H1 (cell line): Measurements from ENCODE around the gene RPS6KA2. TPM values are rescaled to one million over a fixed set of nuclear protein-coding genes. Genes with fewer than 3 reads are reported as not detected.

ENCODE experiments used
- CTCF ChIA-PET: fragments of 300-600 bp; sonication (Branson Sonifier 250); formaldehyde crosslinking; loops from one replicate; lab custom pipeline; 2021; ENCODE audit not compliant: partially characterized antibody; lab: Charles Lee
- POLR2A ChIA-PET: fragments of 300-600 bp; sonication (Branson Sonifier 250); formaldehyde crosslinking; loops from one replicate; lab custom pipeline; 2021; ENCODE audit warnings: inconsistent platforms; ENCODE audit not compliant: partially characterized antibody; lab: Charles Lee
- DNase-seq, 2 experiments: peaks; one replicate each; pipeline versions ENCODE4 v3.0.0 to v3.0.0-alpha.2; 2010 to 2022; ENCODE audit warnings: low spot score in 2 of 2, low read depth in 1 of 2, mixed read lengths in 1 of 2
- FAIRE-seq: peaks from 2 replicates; lab custom pipeline; 2011; peaks lifted over from hg19 to GRCh38; lab: Jason Lieb, UNC
- H2AFZ ChIP-seq: 2 replicates; pipeline ENCODE4 v1.8.1; 2012; ENCODE audit warnings: low read length, inconsistent platforms
- H2AK5ac ChIP-seq: 2 replicates; pipeline ENCODE4 v1.6.1; 2013; ENCODE audit warnings: low read depth, low read length
- H2BK120ac ChIP-seq: replicated peaks from 2 replicates; pipeline ENCODE3; 2013; ENCODE audit warnings: low read depth, low read length, inconsistent platforms
- H2BK12ac ChIP-seq: 2 replicates; pipeline ENCODE4 v1.6.1; 2013; ENCODE audit warnings: low read depth, low read length
- H2BK15ac ChIP-seq: 2 replicates; pipeline ENCODE4 v1.6.1; 2013; ENCODE audit warnings: low read length
- H2BK20ac ChIP-seq: 2 replicates; pipeline ENCODE4 v1.6.1; 2013; ENCODE audit warnings: low read length
- H2BK5ac ChIP-seq: 2 replicates; pipeline ENCODE4 v1.6.1; 2013; ENCODE audit warnings: low read depth, low read length
- H3K14ac ChIP-seq: 2 replicates; pipeline ENCODE4 v1.6.1; 2013; ENCODE audit warnings: inconsistent platforms; ENCODE audit not compliant: insufficient read length
- H3K18ac ChIP-seq: 2 replicates; pipeline ENCODE4 v1.6.1; 2013; ENCODE audit warnings: low read length; ENCODE audit errors: extremely low read depth
- H3K23ac ChIP-seq: 2 replicates; pipeline ENCODE4 v1.6.1; 2013; ENCODE audit warnings: inconsistent platforms; ENCODE audit not compliant: insufficient read length
- H3K23me2 ChIP-seq: 2 replicates; pipeline ENCODE4 v1.6.1; 2013; ENCODE audit warnings: low read depth, low read length
- H3K27ac ChIP-seq: 2 replicates; pipeline ENCODE4 v1.6.1; 2011; ENCODE audit warnings: low read depth, low read length, inconsistent platforms
- H3K27me3 ChIP-seq, 4 experiments: replicated peaks in 1 of 4; 1 replicate in 1 of 4; 2 replicates in 3 of 4; pipeline versions ENCODE4 v1.6.1 to v1.8.1; 2011 to 2013; ENCODE audit warnings: low read length in 3 of 4, mild to moderate bottlenecking in 3 of 4, inconsistent platforms in 2 of 4, mixed read lengths in 2 of 4, moderate library complexity in 1 of 4; ENCODE audit not compliant: control insufficient read depth in 3 of 4, insufficient read depth in 3 of 4; ENCODE audit errors: extremely low read depth in 1 of 4
- H3K36me3 ChIP-seq, 4 experiments: 2 replicates each; pipeline versions ENCODE4 v1.6.1 to v1.8.1; 2011 to 2013; ENCODE audit warnings: mild to moderate bottlenecking in 4 of 4, low read length in 3 of 4, moderate library complexity in 2 of 4, control low read depth in 1 of 4, inconsistent platforms in 1 of 4; ENCODE audit not compliant: insufficient read depth in 4 of 4, control insufficient read depth in 2 of 4
- H3K4ac ChIP-seq: replicated peaks from 2 replicates; pipeline ENCODE3; 2013; ENCODE audit warnings: low read length, low read depth, mixed read lengths, inconsistent platforms; ENCODE audit not compliant: insufficient read length
- H3K4me1 ChIP-seq, 4 experiments: replicated peaks in 1 of 4; 1 replicate in 1 of 4; 2 replicates in 3 of 4; pipeline versions ENCODE4 v1.6.1 to v1.8.1; 2011 to 2013; ENCODE audit warnings: low read length in 3 of 4, inconsistent platforms in 2 of 4, mixed read lengths in 1 of 4; ENCODE audit not compliant: insufficient read depth in 4 of 4, control insufficient read depth in 3 of 4
- H3K4me2 ChIP-seq, 2 experiments: 2 replicates each; pipeline versions ENCODE4 v1.6.1 to v1.8.1; 2011 to 2013; ENCODE audit warnings: low read depth in 2 of 2, low read length in 2 of 2, control low read depth in 1 of 2, inconsistent platforms in 1 of 2, mild to moderate bottlenecking in 1 of 2; ENCODE audit not compliant: insufficient read depth in 1 of 2
- H3K4me3 ChIP-seq, 4 experiments: fragments of 200-600, 300-600 bp in 1 of 4; sonication (generic), shearing (Covaris generic), sonication (Bioruptor Twin) in 1 of 4; 2 replicates each; pipeline versions ENCODE4 v1.5.1 to v1.8.1; 2011 to 2016; ENCODE audit warnings: low read length in 4 of 4, low read depth in 3 of 4, control low read depth in 2 of 4, inconsistent platforms in 2 of 4, mild to moderate bottlenecking in 2 of 4, mixed read lengths in 1 of 4, moderate library complexity in 1 of 4; ENCODE audit not compliant: insufficient read depth in 2 of 4; ENCODE audit errors: extremely low read depth in 1 of 4
- H3K56ac ChIP-seq: replicated peaks from 2 replicates; pipeline ENCODE3; 2013; ENCODE audit warnings: low read depth, mild to moderate bottlenecking, mixed read lengths, low read length, inconsistent platforms; ENCODE audit not compliant: insufficient read length
- H3K79me1 ChIP-seq: 2 replicates; pipeline ENCODE4 v1.6.1; 2013; ENCODE audit warnings: low read depth, low read length, control low read depth
- H3K79me2 ChIP-seq, 2 experiments: 2 replicates each; pipeline versions ENCODE4 v1.6.1 to v1.8.1; 2012 to 2013; ENCODE audit warnings: low read length in 2 of 2, mild to moderate bottlenecking in 2 of 2, inconsistent platforms in 1 of 2; ENCODE audit not compliant: insufficient read depth in 2 of 2, control insufficient read depth in 1 of 2
- H3K9ac ChIP-seq, 4 experiments: replicated peaks in 1 of 4; 1 replicate in 1 of 4; 2 replicates in 3 of 4; pipeline versions ENCODE4 v1.6.1 to v1.8.1; 2011 to 2013; ENCODE audit warnings: low read depth in 3 of 4, low read length in 3 of 4, control low read depth in 2 of 4, mild to moderate bottlenecking in 2 of 4, moderate library complexity in 2 of 4, inconsistent platforms in 1 of 4; ENCODE audit errors: extremely low read depth in 1 of 4
- H3K9me3 ChIP-seq, 2 experiments: 2 replicates each; pipeline versions ENCODE4 v1.6.1 to v1.8.1; 2012 to 2013; ENCODE audit warnings: mild to moderate bottlenecking in 2 of 2, moderate library complexity in 2 of 2, control low read depth in 1 of 2, inconsistent platforms in 1 of 2, low read depth in 1 of 2, low read length in 1 of 2, mixed read lengths in 1 of 2; ENCODE audit not compliant: insufficient read depth in 2 of 2
- H4K20me1 ChIP-seq, 2 experiments: replicated peaks in 1 of 2; 2 replicates each; pipeline versions ENCODE3 to v1.8.1; 2011 to 2013; ENCODE audit warnings: inconsistent platforms in 2 of 2, low read length in 2 of 2, mild to moderate bottlenecking in 1 of 2; ENCODE audit not compliant: insufficient read depth in 2 of 2, control insufficient read depth in 1 of 2
- H4K5ac ChIP-seq: 2 replicates; pipeline ENCODE4 v1.6.1; 2013; ENCODE audit warnings: low read length, low read depth, mixed read lengths, inconsistent platforms; ENCODE audit not compliant: insufficient read length
- H4K8ac ChIP-seq: 2 replicates; pipeline ENCODE4 v1.8.0; 2013; ENCODE audit warnings: mild to moderate bottlenecking, moderate library complexity, low read length, inconsistent platforms; ENCODE audit not compliant: insufficient read depth; ENCODE audit errors: extremely low read depth
- H4K91ac ChIP-seq: replicated peaks from 2 replicates; pipeline ENCODE3; 2013; ENCODE audit warnings: low read length, mixed read lengths, inconsistent platforms; ENCODE audit not compliant: insufficient read length
- CBX5 ChIP-seq: fragments of 300-800, 300-1000 bp; sonication (generic); IDR thresholded peaks from 2 replicates; pipeline ENCODE4 v1.7.1; 2016; ENCODE audit warnings: antibody characterized with exemption, low read length, low read depth
- EGR1 ChIP-seq: IDR thresholded peaks from 2 replicates; pipeline ENCODE4 v1.6.1; 2011; ENCODE audit warnings: low read depth, low read length, borderline replicate concordance
- EP300 ChIP-seq, 2 experiments: IDR thresholded peaks; 1 replicate in 1 of 2; 2 replicates in 1 of 2; pipeline ENCODE4 v1.6.1; 2011 to 2012; ENCODE audit warnings: low read depth in 2 of 2, low read length in 2 of 2, mild to moderate bottlenecking in 2 of 2, borderline replicate concordance in 1 of 2, inconsistent platforms in 1 of 2, moderate library complexity in 1 of 2
- EZH2 ChIP-seq: fragments of 200-600 bp; sonication (generic); IDR thresholded peaks from 2 replicates; pipeline ENCODE4 v1.7.1; 2012; ENCODE audit warnings: low read depth, mild to moderate bottlenecking, moderate library complexity, low read length, inconsistent platforms; ENCODE audit not compliant: severe bottlenecking
- FOSL1 ChIP-seq: IDR thresholded peaks from 2 replicates; pipeline ENCODE4 v1.6.1; 2011; ENCODE audit warnings: mild to moderate bottlenecking, low read depth, low read length, moderate library complexity; ENCODE audit not compliant: insufficient read depth
- KDM5A ChIP-seq: fragments of 200-600 bp; IDR thresholded peaks from 2 replicates; pipeline ENCODE4 v1.7.1; 2012; ENCODE audit warnings: mild to moderate bottlenecking, low read length, inconsistent platforms, mixed read lengths
- MAFK ChIP-seq: IDR thresholded peaks from 2 replicates; pipeline ENCODE4 v1.6.1; 2012; ENCODE audit warnings: low read depth, mild to moderate bottlenecking, improper control_type of control experiment, low read length
- POU5F1 ChIP-seq: IDR thresholded peaks from 2 replicates; pipeline ENCODE4 v1.6.1; 2011; ENCODE audit warnings: low read depth, mild to moderate bottlenecking, low read length, moderate library complexity
- RBBP5 ChIP-seq: IDR thresholded peaks from 2 replicates; pipeline ENCODE4 v1.7.1; 2012; ENCODE audit warnings: low read depth, mild to moderate bottlenecking, inconsistent platforms, low read length, moderate library complexity, borderline replicate concordance
- RNF2 ChIP-seq: fragments of 200-900, 300-1000 bp; sonication (generic); IDR thresholded peaks from 2 replicates; pipeline ENCODE4 v1.7.1; 2016; ENCODE audit warnings: borderline replicate concordance, low read depth, mild to moderate bottlenecking, antibody characterized with exemption, low read length; ENCODE audit not compliant: poor library complexity, severe bottlenecking; ENCODE audit errors: missing control alignments
- SIN3A ChIP-seq, 2 experiments: IDR thresholded peaks in 1 of 2; conservative IDR thresholded peaks in 1 of 2; 2 replicates each; pipeline ENCODE4 v1.6.1; 2011 to 2012; ENCODE audit warnings: low read length in 2 of 2, improper control_type of control experiment in 1 of 2, low read depth in 1 of 2, mild to moderate bottlenecking in 1 of 2
- SP1 ChIP-seq: IDR thresholded peaks from 2 replicates; pipeline ENCODE4 v1.6.1; 2011; ENCODE audit warnings: low read depth, low read length
- TAF1 ChIP-seq: IDR thresholded peaks from 2 replicates; pipeline ENCODE4 v1.6.1; 2011; ENCODE audit warnings: mild to moderate bottlenecking, low read depth, low read length
- TEAD4 ChIP-seq: IDR thresholded peaks from 2 replicates; pipeline ENCODE4 v1.6.1; 2012; ENCODE audit warnings: low read depth, low read length, inconsistent platforms, mixed read lengths
- WGBS, 2 experiments: shearing (Covaris generic) in 1 of 2; methylation state at CpG; one replicate each; pipeline versions ENCODE4 v1.1.6 to v1.1.7; 2013 to 2015; ENCODE audit warnings: low lambda C conversion rate in 2 of 2, mixed read lengths in 2 of 2, inconsistent platforms in 1 of 2, low coverage in 1 of 2, missing lambda C conversion rate in 1 of 2; ENCODE audit not compliant: insufficient replicate concordance in 2 of 2, insufficient coverage in 1 of 2, insufficient read length in 1 of 2; ENCODE audit errors: extremely low coverage in 1 of 2, missing lambda C conversion rate in 1 of 2; 5-methylcytosine and 5-hydroxymethylcytosine counted together
- polyA plus RNA-seq, 7 experiments: library from polyadenylated mRNA; depleted of rRNA in 3 of 7; stranded (reverse) in 5 of 7; unstranded in 2 of 7; fragments of >200 nt in 5 of 7; fragments of 200-250 nt in 2 of 7; gene quantifications; 1 replicate in 5 of 7; 2 replicates in 1 of 7; 4 replicates in 1 of 7; pipeline versions ENCODE4 v1.2.1 to v1.2.3, GENCODE V29; 2011 to 2013; ENCODE audit warnings: missing spikeins in 2 of 7, mixed read lengths in 2 of 7
- total RNA-seq: library from RNA; stranded (reverse); fragmentation: NEBNext Ultra II Directional; extraction: Animal tissue kit (Norgen Biotek cat#: 25700); gene quantifications from 2 replicates; pipeline ENCODE4 v1.2.1, GENCODE V29; 2021

Gene RPS6KA2
- total and polyA plus RNA-seq, 2 of the 8 experiments (the other 6 are each of a cell fraction or from before 2014, with no cell fraction given) = 8.8 to 25.7 TPM

GRCh38 chr6:166539543-166539942 is 87.5 kb downstream of the RPS6KA2 start:
- no peak for FAIRE-seq
- Histone ChIP-seq H4K20me1 (peaks cover 0 to 2% of the 10 kb centered on the region in 2 experiments), H3K36me3 (peaks cover 0 to 6% (median 0%) of the 10 kb centered on the region in 4 experiments; a peak in 3 of 8 replicates), H2BK5ac (no peak overlapping the region), H3K23me2 (no peaks in the 10 kb centered on the region), H3K14ac (no peak overlapping the region), H3K4me1 (peaks cover 7 to 16% (median 9%) of the 10 kb centered on the region in 4 experiments; a peak in 5 of 7 replicates), H3K9ac (no peak overlapping the region), H4K5ac (no peak overlapping the region), H3K27me3 (no peaks in the 10 kb centered on the region), H2AK5ac (no peak overlapping the region), H3K18ac (no peak overlapping the region), H4K91ac (no peak overlapping the region), H2BK15ac (no peak overlapping the region), H2BK12ac (no peak overlapping the region), H3K79me1 (peaks cover 3% of the 10 kb centered on the region), H3K27ac (no peak overlapping the region), H3K4ac (no peak overlapping the region), H3K23ac (no peak overlapping the region), H3K4me3 (no peak overlapping the region), H3K4me2 (no peak overlapping the region), H4K8ac (no peak overlapping the region), H3K56ac (no peak overlapping the region), H3K9me3 (no peaks in the 10 kb centered on the region), H3K79me2 (no peaks in the 10 kb centered on the region; a peak in 1 of 4 replicates), H2BK20ac (no peak overlapping the region), H2BK120ac (no peak overlapping the region), H2AFZ (no peak overlapping the region)
- ChIA-PET POLR2A (interaction anchor here (1.7 kb wide), 1 partner anchor 15 kb away, joined by 5 read pairs; no protein-coding TSS in a partner anchor), CTCF (no interaction called here)
- 85% methylated on average over 4 of the region's 4 CpGs; no CpG with 5 or more reads in 1 of the 2 experiments for WGBS, 2 experiments
- no peak for DNase-seq
- no peak for TF ChIP-seq RBBP5
- no peak for TF ChIP-seq TAF1
- no peak for TF ChIP-seq MAFK
- no peak for TF ChIP-seq RNF2
- TF ChIP-seq CBX5 = no peak
- no peak for TF ChIP-seq EP300 (IDR thresholded peaks at IDR 0.05; ENCODE audit: borderline replicate concordance in 1 of 2, low read depth in 2 of 2, low read length in 2 of 2)
- no peak for TF ChIP-seq EZH2
- TF ChIP-seq KDM5A = no peak
- TF ChIP-seq SP1 = no peak
- no peak for TF ChIP-seq POU5F1
- no peak for TF ChIP-seq FOSL1
- no peak for TF ChIP-seq EGR1
- TF ChIP-seq TEAD4 = no peak
- no peak for TF ChIP-seq SIN3A (conservative IDR thresholded peaks at IDR 0.05 in 1 of 2, IDR thresholded peaks at IDR 0.05 in 1 of 2; ENCODE audit: low read depth in 1 of 2, low read length in 2 of 2)
